ENCODE measurements around the gene KPNA6. TPM values are rescaled to one million over a fixed set of nuclear protein-coding genes. Genes with fewer than 3 reads are reported as not detected.

Gene KPNA6
- total and polyA plus RNA-seq, 2 of the 13 experiments (the other 11 are each of a cell fraction or from before 2014, with no cell fraction given) = 22.0 to 47.5 TPM

- TF ChIP-seq ZBTB40 (IDR thresholded peaks at IDR 0.05) = no peak
- no peak for TF ChIP-seq ZBTB40 (CRISPR knock-in tag; IDR thresholded peaks at IDR 0.05)
- TF ChIP-seq HNRNPLL (IDR thresholded peaks at IDR 0.05; ENCODE audit: low read depth, low read length, poor library complexity, severe bottlenecking) = no peak
- no peak for TF ChIP-seq STAT5B (CRISPR knock-in tag; IDR thresholded peaks at IDR 0.05)
- TF ChIP-seq NFRKB (IDR thresholded peaks at IDR 0.05) = no peak
- TF ChIP-seq ZKSCAN8 (CRISPR knock-in tag; IDR thresholded peaks at IDR 0.05; ENCODE audit: borderline replicate concordance) = no peak
- TF ChIP-seq MYPOP (CRISPR knock-in tag; IDR thresholded peaks at IDR 0.05) = no peak; the same call in 1 of the 2 replicates
- TF ChIP-seq KLF11 (CRISPR knock-in tag; IDR thresholded peaks at IDR 0.05) = no peak
- no peak for TF ChIP-seq MAFF (IDR thresholded peaks at IDR 0.05; ENCODE audit: low read depth, low read length)
- no peak; the same call in none of the 2 replicates for TF ChIP-seq ZNF761 (CRISPR knock-in tag; conservative IDR thresholded peaks at IDR 0.05)
- no peak for TF ChIP-seq SALL2 (CRISPR knock-in tag; IDR thresholded peaks at IDR 0.05)
- no peak for TF ChIP-seq POLR2A (IDR thresholded peaks at IDR 0.05; ENCODE audit: insufficient read depth in 1 of 2, low read depth in 2 of 2, low read length in 2 of 2)
- TF ChIP-seq ZBTB21 (CRISPR knock-in tag; IDR thresholded peaks at IDR 0.05) = no peak
- no peak for TF ChIP-seq ZNF839 (CRISPR knock-in tag; IDR thresholded peaks at IDR 0.05; ENCODE audit: borderline replicate concordance)
- TF ChIP-seq ARNTL (CRISPR knock-in tag; IDR thresholded peaks at IDR 0.05) = no peak
- peak; percentile 75 to 77; a peak in 3 of 4 replicates for TF ChIP-seq EP300 (IDR thresholded peaks at IDR 0.05; ENCODE audit: low read depth in 2 of 2, low read length in 2 of 2)
- TF ChIP-seq EP300 (CRISPR knock-in tag; IDR thresholded peaks at IDR 0.05; ENCODE audit: borderline replicate concordance) = peak; percentile 50; the same call in 1 of the 2 replicates
Observed at GRCh38 chr1:32178380-32179192, 70.7 kb downstream of the KPNA6 start (continued).
